ENCODE results near the gene CHIT1. TPM values are rescaled to one million over a fixed set of nuclear protein-coding genes. Genes with fewer than 3 reads are reported as not detected.

The CHIT1 gene
- polyA plus RNA-seq, 1 donor from 2014 or later: not detected

DNA sequence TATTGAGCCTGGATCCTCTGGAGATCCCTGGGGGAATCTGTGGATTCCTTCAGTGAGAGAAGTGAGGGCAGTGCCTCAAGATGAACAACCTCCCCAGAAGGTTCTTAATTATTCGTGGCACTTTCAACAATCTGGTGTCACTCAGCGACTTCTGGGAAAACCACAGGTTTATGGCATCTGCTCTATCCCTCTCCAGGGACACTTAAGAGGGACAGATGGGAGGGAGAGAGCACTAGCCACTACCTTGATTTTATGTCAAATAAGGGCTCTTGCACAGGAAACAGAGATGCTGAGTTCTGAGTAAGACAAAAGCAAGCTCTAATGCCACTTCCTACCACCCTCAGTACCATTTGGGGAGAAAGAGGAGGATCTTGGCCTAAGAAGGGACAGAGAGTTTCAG is 21.7 kb downstream of the CHIT1 start:
- no peak overlapping the region for H3K9ac ChIP-seq (ENCODE audit: low read length)
- H3K27ac ChIP-seq (ENCODE audit: low read length): no peak overlapping the region
- no peaks in the 10 kb centered on the region for H3F3A ChIP-seq (ENCODE audit: insufficient read depth, low read length, poor library complexity, severe bottlenecking)
- H2AFZ ChIP-seq (ENCODE audit: low read depth, low read length): no peak overlapping the region
- no peaks in the 10 kb centered on the region for H4K20me1 ChIP-seq (ENCODE audit: insufficient read depth)
- no peaks in the 10 kb centered on the region for H3K36me3 ChIP-seq (ENCODE audit: insufficient read depth, low read length)
- H3K4me3 ChIP-seq (ENCODE audit: low read length): no peak overlapping the region
- no peaks in the 10 kb centered on the region for H3K9me2 ChIP-seq (ENCODE audit: insufficient read depth, low read length)
- no peaks in the 10 kb centered on the region for H3K27me3 ChIP-seq (ENCODE audit: insufficient read depth, low read depth, low read length)
- no peak overlapping the region for H3K4me2 ChIP-seq (ENCODE audit: low read length)
- TF ChIP-seq MXI1 (conservative IDR thresholded peaks at IDR 0.05; ENCODE audit: poor library complexity, severe bottlenecking) (no peak), EZH2 (IDR thresholded peaks at IDR 0.05; ENCODE audit: borderline replicate concordance, insufficient read depth, low read length, poor library complexity, severe bottlenecking) (no peak), TAF1 (IDR thresholded peaks at IDR 0.05; ENCODE audit: low read depth) (no peak), CTCF (IDR thresholded peaks at IDR 0.05; ENCODE audit: poor library complexity, severe bottlenecking) (no peak), EP300 (conservative IDR thresholded peaks at IDR 0.05; ENCODE audit: poor library complexity, severe bottlenecking) (no peak)
- TF ChIP-seq, protein P1, sequence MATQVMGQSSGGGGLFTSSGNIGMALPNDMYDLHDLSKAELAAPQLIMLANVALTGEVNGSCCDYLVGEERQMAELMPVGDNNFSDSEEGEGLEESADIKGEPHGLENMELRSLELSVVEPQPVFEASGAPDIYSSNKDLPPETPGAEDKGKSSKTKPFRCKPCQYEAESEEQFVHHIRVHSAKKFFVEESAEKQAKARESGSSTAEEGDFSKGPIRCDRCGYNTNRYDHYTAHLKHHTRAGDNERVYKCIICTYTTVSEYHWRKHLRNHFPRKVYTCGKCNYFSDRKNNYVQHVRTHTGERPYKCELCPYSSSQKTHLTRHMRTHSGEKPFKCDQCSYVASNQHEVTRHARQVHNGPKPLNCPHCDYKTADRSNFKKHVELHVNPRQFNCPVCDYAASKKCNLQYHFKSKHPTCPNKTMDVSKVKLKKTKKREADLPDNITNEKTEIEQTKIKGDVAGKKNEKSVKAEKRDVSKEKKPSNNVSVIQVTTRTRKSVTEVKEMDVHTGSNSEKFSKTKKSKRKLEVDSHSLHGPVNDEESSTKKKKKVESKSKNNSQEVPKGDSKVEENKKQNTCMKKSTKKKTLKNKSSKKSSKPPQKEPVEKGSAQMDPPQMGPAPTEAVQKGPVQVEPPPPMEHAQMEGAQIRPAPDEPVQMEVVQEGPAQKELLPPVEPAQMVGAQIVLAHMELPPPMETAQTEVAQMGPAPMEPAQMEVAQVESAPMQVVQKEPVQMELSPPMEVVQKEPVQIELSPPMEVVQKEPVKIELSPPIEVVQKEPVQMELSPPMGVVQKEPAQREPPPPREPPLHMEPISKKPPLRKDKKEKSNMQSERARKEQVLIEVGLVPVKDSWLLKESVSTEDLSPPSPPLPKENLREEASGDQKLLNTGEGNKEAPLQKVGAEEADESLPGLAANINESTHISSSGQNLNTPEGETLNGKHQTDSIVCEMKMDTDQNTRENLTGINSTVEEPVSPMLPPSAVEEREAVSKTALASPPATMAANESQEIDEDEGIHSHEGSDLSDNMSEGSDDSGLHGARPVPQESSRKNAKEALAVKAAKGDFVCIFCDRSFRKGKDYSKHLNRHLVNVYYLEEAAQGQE (IDR thresholded peaks at IDR 0.05; ENCODE audit: borderline replicate concordance): no peak
- no peaks in the 10 kb centered on the region for H3K79me2 ChIP-seq (replicated peaks; ENCODE audit: insufficient read depth, low read length)
- H3K9me3 ChIP-seq (ENCODE audit: low read length): no peaks in the 10 kb centered on the region

DNA sequence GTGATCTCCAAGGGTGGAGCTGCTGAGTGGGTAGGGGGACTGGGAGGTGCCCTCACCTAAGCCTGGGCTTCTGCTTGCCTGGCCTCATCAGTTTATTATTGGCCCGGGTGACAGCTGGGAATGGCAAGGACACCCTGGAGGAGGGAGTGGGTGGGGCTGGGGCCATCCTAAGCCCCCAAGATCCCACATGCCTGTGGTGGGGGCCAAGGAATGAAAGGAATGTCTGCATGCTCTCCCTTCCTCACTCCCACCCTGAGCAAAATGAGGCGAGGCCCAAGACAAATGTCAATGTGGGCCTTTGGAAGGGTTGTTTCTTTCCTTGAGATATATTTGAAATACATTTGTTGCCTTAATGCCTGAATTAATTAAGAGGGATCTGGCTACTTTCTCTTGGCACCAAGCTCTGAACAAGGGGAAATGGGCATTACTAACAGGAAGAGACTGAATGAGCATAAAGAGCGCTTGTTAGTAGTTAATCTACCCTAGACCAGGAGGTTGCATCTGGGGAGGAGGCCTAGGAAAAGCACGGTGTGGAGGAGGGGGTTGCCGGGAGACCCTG is 23.3 kb downstream of the CHIT1 start:
- Histone ChIP-seq H3K4me3 (ENCODE audit: low read length) (no peak overlapping the region), H3K4me2 (ENCODE audit: low read length) (no peak overlapping the region), H3K79me2 (replicated peaks; ENCODE audit: insufficient read depth, low read length) (no peaks in the 10 kb centered on the region), H3K27ac (ENCODE audit: low read length) (no peak overlapping the region), H3F3A (ENCODE audit: insufficient read depth, low read length, poor library complexity, severe bottlenecking) (no peaks in the 10 kb centered on the region), H4K20me1 (ENCODE audit: insufficient read depth) (no peaks in the 10 kb centered on the region), H3K9me2 (ENCODE audit: insufficient read depth, low read length) (no peaks in the 10 kb centered on the region), H2AFZ (ENCODE audit: low read depth, low read length) (no peak overlapping the region), H3K36me3 (ENCODE audit: insufficient read depth, low read length) (no peaks in the 10 kb centered on the region), H3K9me3 (ENCODE audit: low read length) (no peaks in the 10 kb centered on the region), H3K9ac (ENCODE audit: low read length) (no peak overlapping the region), H3K27me3 (ENCODE audit: insufficient read depth, low read depth, low read length) (no peaks in the 10 kb centered on the region)
- TF ChIP-seq TAF1 (IDR thresholded peaks at IDR 0.05; ENCODE audit: low read depth): no peak
- TF ChIP-seq POLR2AphosphoS5 (IDR thresholded peaks at IDR 0.05): no peak
- no peak for TF ChIP-seq MXI1 (conservative IDR thresholded peaks at IDR 0.05; ENCODE audit: poor library complexity, severe bottlenecking)
- TF ChIP-seq SMC3 (conservative IDR thresholded peaks at IDR 0.05; ENCODE audit: poor library complexity): no peak
- no peak for TF ChIP-seq EP300 (conservative IDR thresholded peaks at IDR 0.05; ENCODE audit: poor library complexity, severe bottlenecking)
- no peak for TF ChIP-seq RAD21 (conservative IDR thresholded peaks at IDR 0.05)
- no peak for TF ChIP-seq CTCF (IDR thresholded peaks at IDR 0.05; ENCODE audit: poor library complexity, severe bottlenecking)
- TF ChIP-seq EZH2 (IDR thresholded peaks at IDR 0.05; ENCODE audit: borderline replicate concordance, insufficient read depth, low read length, poor library complexity, severe bottlenecking): no peak
